CD4-positive, CD25-positive, alpha-beta regulatory T cell (primary cell): ENCODE data around the gene ANAPC13. TPM values are rescaled to one million over a fixed set of nuclear protein-coding genes. Genes with fewer than 3 reads are reported as not detected.

Experiments
- ATAC-seq, 2 donors: fragments of 150-1000 bp; cut with Tn5 transposase; one replicate each; pipeline ENCODE4 v1.10.0; 2021; ENCODE audit warnings: low read depth in 2 of 2, moderate number of reproducible peaks in 2 of 2, moderate library complexity in 1 of 2
- DNase-seq, 3 donors: peaks; one replicate each; pipeline versions ENCODE4 v3.0.0 to v3.0.0-alpha.2; 2012 to 2022; ENCODE audit warnings: mixed read lengths in 1 of 3
- H3K27ac ChIP-seq: one replicate; pipeline ENCODE4 v1.7.0; 2013; ENCODE audit warnings: mild to moderate bottlenecking, low read length; ENCODE audit not compliant: insufficient read depth, poor library complexity, severe bottlenecking
- H3K27me3 ChIP-seq: one replicate; pipeline ENCODE4 v1.7.0; 2013; ENCODE audit warnings: low read length; ENCODE audit not compliant: control insufficient read depth, insufficient read depth
- H3K36me3 ChIP-seq: one replicate; pipeline ENCODE4 v1.7.0; 2013; ENCODE audit warnings: mild to moderate bottlenecking, low read length, moderate library complexity; ENCODE audit not compliant: control insufficient read depth, insufficient read depth
- H3K4me1 ChIP-seq: 2 replicates; pipeline ENCODE4 v1.7.0; 2013; ENCODE audit warnings: mild to moderate bottlenecking, low read length; ENCODE audit not compliant: insufficient read depth, control insufficient read depth, poor library complexity, severe bottlenecking
- H3K4me3 ChIP-seq: one replicate; pipeline ENCODE4 v1.7.0; 2013; ENCODE audit warnings: low read depth, mild to moderate bottlenecking, low read length, moderate library complexity
- H3K9me3 ChIP-seq, 2 experiments: 1 replicate in 1 of 2; 2 replicates in 1 of 2; pipeline ENCODE4 v1.7.0; 2013; ENCODE audit warnings: low read length in 2 of 2, mild to moderate bottlenecking in 1 of 2, moderate library complexity in 1 of 2; ENCODE audit not compliant: control insufficient read depth in 2 of 2
- H3K27ac Mint-ChIP-seq, 3 donors: one replicate each; pipeline ENCODE4 v1.8.0; 2020 to 2022; ENCODE audit warnings: mild to moderate bottlenecking in 3 of 3, mixed read lengths in 3 of 3, moderate library complexity in 2 of 3
- H3K27me3 Mint-ChIP-seq: one replicate; pipeline ENCODE4 v1.8.0; 2022; ENCODE audit warnings: mild to moderate bottlenecking, mixed read lengths
- H3K36me3 Mint-ChIP-seq: one replicate; pipeline ENCODE4 v1.8.0; 2020; ENCODE audit warnings: mixed read lengths
- H3K4me1 Mint-ChIP-seq, 4 donors: one replicate each; pipeline ENCODE4 v1.8.0; 2020 to 2022; ENCODE audit warnings: mixed read lengths in 4 of 4, mild to moderate bottlenecking in 1 of 4
- H3K4me3 Mint-ChIP-seq, 4 donors: one replicate each; pipeline ENCODE4 v1.8.0; 2020 to 2022; ENCODE audit warnings: mild to moderate bottlenecking in 4 of 4, mixed read lengths in 4 of 4, moderate library complexity in 3 of 4
- H3K9me3 Mint-ChIP-seq, 7 donors: one replicate each; pipeline ENCODE4 v1.8.0; 2020 to 2022; ENCODE audit warnings: mixed read lengths in 7 of 7, mild to moderate bottlenecking in 3 of 7, moderate library complexity in 2 of 7
- polyA plus RNA-seq, 4 donors: library from polyadenylated mRNA; unstranded; fragments of 300-500 nt; fragmentation: Illumina TruSeq; gene quantifications; one replicate each; pipeline ENCODE4 v1.2.3, GENCODE V29; 2021
- total RNA-seq: library from RNA; stranded (reverse); gene quantifications from one replicate; pipeline ENCODE4 v1.2.3, GENCODE V29; 2022

ANAPC13 gene
- total and polyA plus RNA-seq, 5 donors from 2014 or later = 21.8 to 89.7 (median 80.4) TPM

GRCh38 chr3:134430950-134431445 is 54.8 kb downstream of the ANAPC13 start:
- ATAC-seq (no peak), DNase-seq (no peak)
- Histone ChIP-seq H3K36me3 (no peaks in the 10 kb centered on the region), H3K27me3 (peaks cover 6% of the 10 kb centered on the region), H3K9me3 (no peaks in the 10 kb centered on the region), H3K4me3 (no peak overlapping the region), H3K4me1 (no peaks in the 10 kb centered on the region), H3K27ac (no peak overlapping the region)
- no peak overlapping the region for H3K27ac Mint-ChIP-seq
- H3K27me3 Mint-ChIP-seq = peaks cover 14% of the 10 kb centered on the region
- H3K4me1 Mint-ChIP-seq = no peaks in the 10 kb centered on the region
- no peaks in the 10 kb centered on the region for H3K36me3 Mint-ChIP-seq
- H3K4me3 Mint-ChIP-seq = no peak overlapping the region
- peaks cover 0 to 2% (median 0%) of the 10 kb centered on the region in 7 donors for H3K9me3 Mint-ChIP-seq

DNA sequence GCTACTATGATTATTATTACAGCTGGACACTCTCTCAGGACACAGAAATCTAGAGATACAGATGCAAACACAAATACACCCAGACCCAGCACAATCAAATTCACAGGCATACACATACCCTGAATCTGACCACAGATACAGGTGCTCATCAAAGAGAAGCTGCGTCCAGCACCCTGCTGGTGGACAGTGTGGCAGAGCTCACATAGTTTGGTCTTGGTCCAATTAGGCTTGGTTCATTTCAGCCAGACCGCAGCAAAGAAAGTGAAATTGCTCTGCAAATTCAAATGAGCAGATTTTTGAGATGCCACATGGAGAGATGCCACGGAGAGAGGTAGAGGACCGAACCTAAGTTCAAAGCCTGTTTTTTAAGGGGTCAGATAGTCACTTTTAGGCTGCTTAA is 55.6 kb downstream of the ANAPC13 start:
- H3K27me3 Mint-ChIP-seq = peaks cover 14% of the 10 kb centered on the region
- Histone ChIP-seq H3K27ac (no peak overlapping the region), H3K4me1 (no peaks in the 10 kb centered on the region), H3K9me3 (no peaks in the 10 kb centered on the region), H3K4me3 (no peak overlapping the region), H3K27me3 (peaks cover 6% of the 10 kb centered on the region), H3K36me3 (no peaks in the 10 kb centered on the region)
- DNase-seq (no peak), ATAC-seq (no peak)
- no peaks in the 10 kb centered on the region for H3K4me1 Mint-ChIP-seq
- no peak overlapping the region for H3K4me3 Mint-ChIP-seq
- H3K9me3 Mint-ChIP-seq = peaks cover 0 to 2% (median 0%) of the 10 kb centered on the region in 7 donors
- no peaks in the 10 kb centered on the region for H3K36me3 Mint-ChIP-seq
- H3K27ac Mint-ChIP-seq = no peak overlapping the region

DNA sequence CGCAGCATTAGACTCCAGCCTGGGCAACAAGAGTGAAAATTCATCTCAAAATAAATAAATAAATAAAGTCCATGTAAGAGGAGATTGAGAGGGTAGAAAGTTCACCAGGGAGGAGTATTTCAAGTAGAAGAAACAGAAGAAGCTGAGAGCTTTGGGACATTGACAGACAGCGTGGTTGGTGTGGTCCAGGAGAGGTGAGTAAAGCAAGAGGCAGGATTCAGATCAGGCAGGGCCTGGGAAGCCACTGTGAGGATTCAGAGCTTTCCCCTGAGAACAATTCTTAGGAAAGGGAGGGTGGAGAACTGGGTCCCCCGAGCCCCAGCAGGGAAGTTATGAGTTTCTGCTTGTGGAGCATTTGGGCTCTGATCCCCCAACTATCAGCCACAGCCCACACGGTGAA is 57.4 kb downstream of the ANAPC13 start:
- ATAC-seq = no peak
- Mint-ChIP-seq H3K27ac (no peak overlapping the region), H3K4me3 (no peak overlapping the region), H3K36me3 (no peaks in the 10 kb centered on the region), H3K9me3 (peaks cover 0 to 2% (median 0%) of the 10 kb centered on the region in 7 donors), H3K27me3 (peaks cover 19% of the 10 kb centered on the region), H3K4me1 (no peaks in the 10 kb centered on the region)
- Histone ChIP-seq H3K27ac (no peak overlapping the region), H3K27me3 (peaks cover 4% of the 10 kb centered on the region), H3K36me3 (no peaks in the 10 kb centered on the region), H3K4me3 (no peak overlapping the region), H3K9me3 (no peaks in the 10 kb centered on the region), H3K4me1 (no peaks in the 10 kb centered on the region)
- no peak for DNase-seq

Other genes with a start within 250 kb of the ANAPC13 start
- gene RYK, start 235.1 kb downstream of the ANAPC13 start, total RNA-seq = 35.2 TPM
- gene RYK, start 235.1 kb downstream of the ANAPC13 start, polyA plus RNA-seq = 1 to 10 TPM; 5.6 to 7.9 (median 7.0) TPM
- gene AMOTL2, start 111.5 kb downstream of the ANAPC13 start, total RNA-seq = not detected
- not detected for gene AMOTL2, start 111.5 kb downstream of the ANAPC13 start, polyA plus RNA-seq
- gene CEP63, start 72 bp upstream of the ANAPC13 start, total RNA-seq = 22.0 TPM
- 10 to 100 TPM; 11.8 to 17.5 (median 14.9) TPM for gene CEP63, start 72 bp upstream of the ANAPC13 start, polyA plus RNA-seq
- not detected for gene KY, start 165.0 kb upstream of the ANAPC13 start, total RNA-seq
- not detected for gene KY, start 165.0 kb upstream of the ANAPC13 start, polyA plus RNA-seq